Neural cell (in vitro differentiated cells): ENCODE results near the gene CLSTN2. TPM values are rescaled to one million over a fixed set of nuclear protein-coding genes. Genes with fewer than 3 reads are reported as not detected.

Experiments
- H2AFZ ChIP-seq: fragments of 200-600, 300-800 bp; sonication (generic), shearing (Covaris generic); 2 replicates; pipeline ENCODE4 v1.6.0; 2014; ENCODE audit warnings: low read depth, mild to moderate bottlenecking, antibody characterized with exemption, low read length, moderate library complexity
- H3F3A ChIP-seq: fragments of 200-600 bp; shearing (Covaris generic); 2 replicates; pipeline ENCODE4 v1.6.1; 2016; ENCODE audit warnings: mild to moderate bottlenecking, moderate library complexity, mixed read lengths, antibody characterized with exemption, low read length; ENCODE audit not compliant: insufficient read depth, poor library complexity, severe bottlenecking
- H3K27ac ChIP-seq: fragments of 200-600, 300-800 bp; sonication (generic), shearing (Covaris generic); 2 replicates; pipeline ENCODE4 v1.5.1; 2014; ENCODE audit warnings: mild to moderate bottlenecking, low read length, moderate library complexity
- H3K27me3 ChIP-seq: fragments of 300-800, 200-600 bp; sonication (generic), shearing (Covaris generic); 2 replicates; pipeline ENCODE4 v1.6.0; 2014; ENCODE audit warnings: mild to moderate bottlenecking, low read depth, low read length, moderate library complexity; ENCODE audit not compliant: insufficient read depth
- H3K36me3 ChIP-seq: fragments of 300-800, 200-600 bp; sonication (generic), shearing (Covaris generic); 2 replicates; pipeline ENCODE4 v1.5.1; 2014; ENCODE audit warnings: mild to moderate bottlenecking, antibody characterized with exemption, low read length, moderate library complexity; ENCODE audit not compliant: insufficient read depth
- H3K4me2 ChIP-seq: fragments of 300-800, 200-600 bp; sonication (generic), shearing (Covaris generic); 2 replicates; pipeline ENCODE4 v1.6.0; 2014; ENCODE audit warnings: mild to moderate bottlenecking, low read length
- H3K4me3 ChIP-seq: fragments of 300-800, 200-600 bp; sonication (generic), shearing (Covaris generic); 2 replicates; pipeline ENCODE4 v1.5.1; 2014; ENCODE audit warnings: mild to moderate bottlenecking, low read length, moderate library complexity
- H3K79me2 ChIP-seq: fragments of 200-600 bp; shearing (Covaris generic); replicated peaks from 2 replicates; pipeline ENCODE4 v1.6.0; 2014; ENCODE audit warnings: mild to moderate bottlenecking, low read length, moderate library complexity; ENCODE audit not compliant: insufficient read depth
- H3K9ac ChIP-seq: fragments of 300-800, 200-600 bp; sonication (generic), shearing (Covaris generic); 2 replicates; pipeline ENCODE4 v1.6.1; 2016; ENCODE audit warnings: mild to moderate bottlenecking, low read length, mixed read lengths
- H3K9me2 ChIP-seq: fragments of 200-600 bp; shearing (Covaris generic); 2 replicates; pipeline ENCODE4 v1.6.1; 2016; ENCODE audit warnings: mild to moderate bottlenecking, low read length, mixed read lengths; ENCODE audit not compliant: insufficient read depth
- H3K9me3 ChIP-seq: fragments of 200-600, 300-800 bp; sonication (generic), shearing (Covaris generic); 2 replicates; pipeline ENCODE4 v1.6.1; 2016; ENCODE audit warnings: mild to moderate bottlenecking, mixed run types, low read length, moderate library complexity, mixed read lengths
- H4K20me1 ChIP-seq: fragments of 200-600 bp; shearing (Covaris generic); 2 replicates; pipeline ENCODE4 v1.6.1; 2016; ENCODE audit warnings: mild to moderate bottlenecking, mixed run types; ENCODE audit not compliant: insufficient read depth
- EP300 ChIP-seq: fragments of 450-650 bp; conservative IDR thresholded peaks from 2 replicates; pipeline ENCODE4 v1.6.1; 2014; ENCODE audit warnings: antibody characterized with exemption, mild to moderate bottlenecking, moderate library complexity; ENCODE audit not compliant: poor library complexity, severe bottlenecking
- EZH2 ChIP-seq: fragments of 200-600, 300-800 bp; shearing (Covaris generic), sonication (generic); IDR thresholded peaks from 2 replicates; pipeline ENCODE4 v1.6.1; 2014; ENCODE audit warnings: antibody characterized with exemption, low read length, borderline replicate concordance, mild to moderate bottlenecking; ENCODE audit not compliant: insufficient read depth, poor library complexity, severe bottlenecking
- MXI1 ChIP-seq: fragments of 450-650 bp; conservative IDR thresholded peaks from 2 replicates; pipeline ENCODE4 v1.6.1; 2014; ENCODE audit warnings: antibody characterized with exemption, mild to moderate bottlenecking; ENCODE audit not compliant: poor library complexity, severe bottlenecking
- POLR2AphosphoS5 ChIP-seq: IDR thresholded peaks from 2 replicates; pipeline ENCODE4 v1.6.1; 2012
- RAD21 ChIP-seq: fragments of 450-650 bp; conservative IDR thresholded peaks from 2 replicates; pipeline ENCODE4 v1.6.1; 2014; ENCODE audit warnings: antibody characterized with exemption, mild to moderate bottlenecking, moderate library complexity
- polyA plus RNA-seq: library from polyadenylated mRNA; depleted of rRNA; stranded (reverse); fragments of >200 nt; gene quantifications from 2 replicates; pipeline ENCODE4 v1.2.3, GENCODE V29; 2014
- TF ChIP-seq, protein P1 (sequence below): fragments of 450-650 bp; IDR thresholded peaks from 2 replicates; pipeline ENCODE4 v1.5.1; 2014; ENCODE audit warnings: antibody characterized with exemption, mild to moderate bottlenecking, moderate library complexity; ENCODE audit not compliant: poor library complexity, severe bottlenecking
- TF ChIP-seq, protein P2 (sequence below): IDR thresholded peaks from 2 replicates; pipeline ENCODE4 v1.6.1; 2012; ENCODE audit warnings: borderline replicate concordance

CLSTN2 gene
- polyA plus RNA-seq, 1 donor from 2014 or later: 10.7 TPM

GRCh38 chr3:140103166-140103565 is 168.2 kb downstream of the CLSTN2 start:
- no peaks in the 10 kb centered on the region for H3F3A ChIP-seq

DNA sequence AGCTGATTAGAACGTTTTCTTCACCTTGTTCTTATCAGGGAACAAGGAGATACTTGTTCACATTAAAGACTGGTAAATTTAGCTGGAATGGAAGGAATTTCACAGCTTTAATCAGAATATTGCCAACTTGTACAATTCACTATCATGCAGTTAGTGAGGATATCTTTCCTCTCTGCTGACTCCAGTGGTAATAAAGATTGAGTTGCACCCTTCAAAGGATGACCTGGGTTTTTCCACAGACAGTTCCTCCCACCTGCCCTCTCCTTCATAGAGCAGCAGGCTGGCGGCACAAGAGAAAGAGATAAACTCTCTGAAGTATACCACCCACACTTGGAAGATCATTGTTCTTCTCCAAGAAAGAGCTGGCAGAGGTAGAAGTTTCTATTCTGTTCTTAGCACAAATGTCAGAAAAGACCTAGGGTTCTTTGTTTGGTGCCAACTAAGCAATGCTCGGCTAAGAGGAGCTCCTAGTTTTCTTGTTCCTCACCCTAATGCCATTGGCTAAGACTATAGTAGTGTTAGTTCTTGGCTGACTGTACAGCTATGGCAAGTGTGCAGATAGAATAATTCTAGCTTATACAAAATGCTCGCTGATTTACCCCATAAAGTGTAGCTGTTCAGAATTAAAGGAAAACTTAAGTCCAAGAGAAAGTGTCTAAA is 169.1 kb downstream of the CLSTN2 start:
- Histone ChIP-seq H3K36me3 (peaks cover 3% of the 10 kb centered on the region), H3K79me2 (no peaks in the 10 kb centered on the region), H4K20me1 (no peaks in the 10 kb centered on the region), H3K4me2 (no peak overlapping the region), H3K9me2 (no peaks in the 10 kb centered on the region), H3K9me3 (no peaks in the 10 kb centered on the region), H3K27me3 (no peaks in the 10 kb centered on the region), H3K4me3 (no peak overlapping the region), H2AFZ (no peak overlapping the region), H3F3A (no peaks in the 10 kb centered on the region), H3K9ac (no peak overlapping the region), H3K27ac (no peak overlapping the region)
- TF ChIP-seq POLR2AphosphoS5 (no peak), RAD21 (no peak), MXI1 (no peak), EZH2 (no peak), EP300 (no peak)
- TF ChIP-seq, protein P1, sequence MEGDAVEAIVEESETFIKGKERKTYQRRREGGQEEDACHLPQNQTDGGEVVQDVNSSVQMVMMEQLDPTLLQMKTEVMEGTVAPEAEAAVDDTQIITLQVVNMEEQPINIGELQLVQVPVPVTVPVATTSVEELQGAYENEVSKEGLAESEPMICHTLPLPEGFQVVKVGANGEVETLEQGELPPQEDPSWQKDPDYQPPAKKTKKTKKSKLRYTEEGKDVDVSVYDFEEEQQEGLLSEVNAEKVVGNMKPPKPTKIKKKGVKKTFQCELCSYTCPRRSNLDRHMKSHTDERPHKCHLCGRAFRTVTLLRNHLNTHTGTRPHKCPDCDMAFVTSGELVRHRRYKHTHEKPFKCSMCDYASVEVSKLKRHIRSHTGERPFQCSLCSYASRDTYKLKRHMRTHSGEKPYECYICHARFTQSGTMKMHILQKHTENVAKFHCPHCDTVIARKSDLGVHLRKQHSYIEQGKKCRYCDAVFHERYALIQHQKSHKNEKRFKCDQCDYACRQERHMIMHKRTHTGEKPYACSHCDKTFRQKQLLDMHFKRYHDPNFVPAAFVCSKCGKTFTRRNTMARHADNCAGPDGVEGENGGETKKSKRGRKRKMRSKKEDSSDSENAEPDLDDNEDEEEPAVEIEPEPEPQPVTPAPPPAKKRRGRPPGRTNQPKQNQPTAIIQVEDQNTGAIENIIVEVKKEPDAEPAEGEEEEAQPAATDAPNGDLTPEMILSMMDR: no peak
- TF ChIP-seq, protein P2, sequence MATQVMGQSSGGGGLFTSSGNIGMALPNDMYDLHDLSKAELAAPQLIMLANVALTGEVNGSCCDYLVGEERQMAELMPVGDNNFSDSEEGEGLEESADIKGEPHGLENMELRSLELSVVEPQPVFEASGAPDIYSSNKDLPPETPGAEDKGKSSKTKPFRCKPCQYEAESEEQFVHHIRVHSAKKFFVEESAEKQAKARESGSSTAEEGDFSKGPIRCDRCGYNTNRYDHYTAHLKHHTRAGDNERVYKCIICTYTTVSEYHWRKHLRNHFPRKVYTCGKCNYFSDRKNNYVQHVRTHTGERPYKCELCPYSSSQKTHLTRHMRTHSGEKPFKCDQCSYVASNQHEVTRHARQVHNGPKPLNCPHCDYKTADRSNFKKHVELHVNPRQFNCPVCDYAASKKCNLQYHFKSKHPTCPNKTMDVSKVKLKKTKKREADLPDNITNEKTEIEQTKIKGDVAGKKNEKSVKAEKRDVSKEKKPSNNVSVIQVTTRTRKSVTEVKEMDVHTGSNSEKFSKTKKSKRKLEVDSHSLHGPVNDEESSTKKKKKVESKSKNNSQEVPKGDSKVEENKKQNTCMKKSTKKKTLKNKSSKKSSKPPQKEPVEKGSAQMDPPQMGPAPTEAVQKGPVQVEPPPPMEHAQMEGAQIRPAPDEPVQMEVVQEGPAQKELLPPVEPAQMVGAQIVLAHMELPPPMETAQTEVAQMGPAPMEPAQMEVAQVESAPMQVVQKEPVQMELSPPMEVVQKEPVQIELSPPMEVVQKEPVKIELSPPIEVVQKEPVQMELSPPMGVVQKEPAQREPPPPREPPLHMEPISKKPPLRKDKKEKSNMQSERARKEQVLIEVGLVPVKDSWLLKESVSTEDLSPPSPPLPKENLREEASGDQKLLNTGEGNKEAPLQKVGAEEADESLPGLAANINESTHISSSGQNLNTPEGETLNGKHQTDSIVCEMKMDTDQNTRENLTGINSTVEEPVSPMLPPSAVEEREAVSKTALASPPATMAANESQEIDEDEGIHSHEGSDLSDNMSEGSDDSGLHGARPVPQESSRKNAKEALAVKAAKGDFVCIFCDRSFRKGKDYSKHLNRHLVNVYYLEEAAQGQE: no peak

More at GRCh38 chr3:140103166-140103565, 168.2 kb downstream of the CLSTN2 start:
- no peak overlapping the region for H3K9ac ChIP-seq
- H3K36me3 ChIP-seq: peaks cover 3% of the 10 kb centered on the region
- no peaks in the 10 kb centered on the region for H3K79me2 ChIP-seq
- H3K9me2 ChIP-seq: no peaks in the 10 kb centered on the region
- no peak overlapping the region for H2AFZ ChIP-seq
- H3K4me2 ChIP-seq: no peak overlapping the region
- no peaks in the 10 kb centered on the region for H3K9me3 ChIP-seq
- no peaks in the 10 kb centered on the region for H3K27me3 ChIP-seq
- H3K4me3 ChIP-seq: no peak overlapping the region
- H4K20me1 ChIP-seq: no peaks in the 10 kb centered on the region
- TF ChIP-seq EZH2 (no peak), RAD21 (no peak), MXI1 (no peak)
- H3K27ac ChIP-seq: no peak overlapping the region
